Heart right ventricle (tissue), 16 donors: ENCODE measurements around the gene PIBF1. TPM values are rescaled to one million over a fixed set of nuclear protein-coding genes. Genes with fewer than 3 reads are reported as not detected.

ENCODE experiments used
- ATAC-seq, 8 donors: fragments of 200-7000 bp; cut with Tn5 transposase; one replicate each; pipeline ENCODE4 v1.9.1; 2020; ENCODE audit warnings: mild to moderate bottlenecking in 8 of 8, moderate library complexity in 8 of 8, moderate number of reproducible peaks in 1 of 8
- DNase-seq, 2 donors: peaks; one replicate each; pipeline ENCODE4 v3.0.0-alpha.2; 2020
- H3K27ac ChIP-seq, 10 donors: fragments of 200-600 bp; sonication (generic) in 2 of 10; one replicate each; pipeline versions ENCODE4 v1.5.0 to v1.8.0; 2020 to 2022; ENCODE audit warnings: mild to moderate bottlenecking in 3 of 10
- H3K27me3 ChIP-seq, 7 donors: fragments of 200-600 bp; one replicate each; pipeline ENCODE4 v1.8.0; 2021 to 2022; ENCODE audit warnings: mild to moderate bottlenecking in 2 of 7
- H3K36me3 ChIP-seq, 9 donors: fragments of 200-600 bp; sonication (generic) in 1 of 9; one replicate each; pipeline versions ENCODE4 v1.5.0 to v1.8.0; 2020 to 2022; ENCODE audit warnings: mild to moderate bottlenecking in 2 of 9
- H3K4me1 ChIP-seq, 9 donors: fragments of 200-600 bp; sonication (generic) in 1 of 9; one replicate each; pipeline versions ENCODE4 v1.5.0 to v1.8.0; 2020 to 2022; ENCODE audit warnings: mild to moderate bottlenecking in 4 of 9
- H3K4me3 ChIP-seq, 10 donors: fragments of 200-600 bp; sonication (generic) in 2 of 10; one replicate each; pipeline versions ENCODE4 v1.5.0 to v1.8.0; 2020 to 2022; ENCODE audit warnings: mild to moderate bottlenecking in 7 of 10, moderate library complexity in 2 of 10
- H3K9me3 ChIP-seq, 11 donors: fragments of 200-600 bp in 10 of 11; sonication (generic) in 2 of 11; one replicate each; pipeline versions ENCODE4 v1.5.0 to v1.8.0; 2013 to 2022; ENCODE audit warnings: mild to moderate bottlenecking in 2 of 11, control low read depth in 1 of 11, moderate library complexity in 1 of 11
- WGBS, 2 donors: extraction: QIAGEN DNeasy Blood & Tissue Kit; methylation state at CpG; one replicate each; pipeline ENCODE4 v1.1.7; 2013; ENCODE audit warnings: inconsistent platforms in 1 of 2; 5-methylcytosine and 5-hydroxymethylcytosine counted together
- intact Hi-C, 10 donors: fragments of 100-400 bp; cut with DNase I; formaldehyde crosslinking; loops; one replicate each; pipeline versions ENCODE4 v1.11.1 to v1.14.2; 2022
- polyA plus RNA-seq, 2 donors: library from polyadenylated mRNA; stranded (reverse); fragments of 200-250 nt; gene quantifications; one replicate each; pipeline ENCODE4 v1.2.3, GENCODE V29; 2013
- total RNA-seq, 10 donors: library from RNA; stranded (reverse); fragmentation: NEBNext Ultra II Directional in 3 of 10; extraction: Animal tissue kit (Norgen Biotek cat#: 25700) in 3 of 10; gene quantifications; one replicate each; pipeline versions ENCODE4 v1.2.1 to v1.2.4, GENCODE V29; 2021 to 2023
- TF ChIP-seq, protein P1 (sequence below), 9 donors: fragments of 200-600 bp; sonication (generic) in 2 of 9; IDR thresholded peaks; one replicate each; pipeline versions ENCODE4 v1.5.0 to v1.8.0; 2021 to 2022; ENCODE audit warnings: antibody characterized with exemption in 9 of 9, mild to moderate bottlenecking in 5 of 9, moderate library complexity in 1 of 9
- donor health status: Arrhythmogenic right ventricular cardiomyopathy.
- donor health status: ischemic (EF 13 %, LVEDD 7.1; RV severe dilation, severe dysfunction).
- donor health status: healthy with polysubstance abuse.
- donor health status: DM: no; HTN: yes; CAD: no.
- donor health status: DM: no; HTN: no; CAD: no.
- donor health status: ischemic (EF 25% LVEDD 6.9; RV normal size, moderate dysfunction).
- donor health status: ischemic (EF 25% LVEDD 5.7; RV mildly dilated, moderate dysfunction).
- donor health status: healthy.
- donor health status: DM: yes; HTN: yes; CAD: no.
- donor health status: Ischemic cardiomyopathy.
- donor health status: ischemic (EF 35%, LVEDD 5.7; RV mildly dilated, moderate dysfunction).
- donor health status: nonischemic (EF 11% LVEDD 7.7; RV severe dilation, severe dysfunction).
- donor health status: DM: yes; HTN: yes; CAD: no.
- donor health status: PGD.
- donor health status: ischemic (EF 29% LVEDD 5.4; RV normal size, mild dysfunction).
- donor health status: nonischemic (EF 23%, LVEDD 6.1; RV moderate dilation, normal function).

The PIBF1 gene
- total and polyA plus RNA-seq, 12 donors = 7.5 to 20.9 (median 16.7) TPM

DNA sequence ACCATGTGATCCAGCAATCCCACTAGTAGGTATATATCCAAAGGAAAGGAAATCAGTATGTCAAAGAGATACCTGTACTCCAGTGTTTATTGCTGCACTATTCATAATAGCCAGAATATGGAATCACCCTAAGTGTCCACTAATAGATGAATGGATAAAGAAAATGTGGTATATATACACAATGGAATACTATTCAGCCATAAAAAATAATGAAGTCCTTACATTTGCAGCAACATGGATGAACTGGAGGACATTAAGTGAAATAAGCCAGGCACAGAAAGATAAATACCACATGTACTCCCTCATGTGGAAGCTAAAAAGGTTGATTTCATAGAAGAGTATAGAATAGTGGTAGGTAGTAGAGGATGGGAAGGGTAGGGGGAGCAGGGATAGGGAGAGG lies 30.7 kb upstream of the PIBF1 start:
- Histone ChIP-seq H3K9me3 (peaks cover 0 to 8% (median 0%) of the 10 kb centered on the region in 11 donors), H3K27me3 (no peaks in the 10 kb centered on the region), H3K4me1 (no peaks in the 10 kb centered on the region), H3K4me3 (no peak overlapping the region), H3K36me3 (peaks cover 0 to 98% (median 14%) of the 10 kb centered on the region in 9 donors), H3K27ac (no peak overlapping the region)
- TF ChIP-seq, protein P1, sequence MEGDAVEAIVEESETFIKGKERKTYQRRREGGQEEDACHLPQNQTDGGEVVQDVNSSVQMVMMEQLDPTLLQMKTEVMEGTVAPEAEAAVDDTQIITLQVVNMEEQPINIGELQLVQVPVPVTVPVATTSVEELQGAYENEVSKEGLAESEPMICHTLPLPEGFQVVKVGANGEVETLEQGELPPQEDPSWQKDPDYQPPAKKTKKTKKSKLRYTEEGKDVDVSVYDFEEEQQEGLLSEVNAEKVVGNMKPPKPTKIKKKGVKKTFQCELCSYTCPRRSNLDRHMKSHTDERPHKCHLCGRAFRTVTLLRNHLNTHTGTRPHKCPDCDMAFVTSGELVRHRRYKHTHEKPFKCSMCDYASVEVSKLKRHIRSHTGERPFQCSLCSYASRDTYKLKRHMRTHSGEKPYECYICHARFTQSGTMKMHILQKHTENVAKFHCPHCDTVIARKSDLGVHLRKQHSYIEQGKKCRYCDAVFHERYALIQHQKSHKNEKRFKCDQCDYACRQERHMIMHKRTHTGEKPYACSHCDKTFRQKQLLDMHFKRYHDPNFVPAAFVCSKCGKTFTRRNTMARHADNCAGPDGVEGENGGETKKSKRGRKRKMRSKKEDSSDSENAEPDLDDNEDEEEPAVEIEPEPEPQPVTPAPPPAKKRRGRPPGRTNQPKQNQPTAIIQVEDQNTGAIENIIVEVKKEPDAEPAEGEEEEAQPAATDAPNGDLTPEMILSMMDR (IDR thresholded peaks at IDR 0.05) = no peak
- ATAC-seq (no peak), DNase-seq (no peak)
- intact Hi-C loops = no loop called here

DNA sequence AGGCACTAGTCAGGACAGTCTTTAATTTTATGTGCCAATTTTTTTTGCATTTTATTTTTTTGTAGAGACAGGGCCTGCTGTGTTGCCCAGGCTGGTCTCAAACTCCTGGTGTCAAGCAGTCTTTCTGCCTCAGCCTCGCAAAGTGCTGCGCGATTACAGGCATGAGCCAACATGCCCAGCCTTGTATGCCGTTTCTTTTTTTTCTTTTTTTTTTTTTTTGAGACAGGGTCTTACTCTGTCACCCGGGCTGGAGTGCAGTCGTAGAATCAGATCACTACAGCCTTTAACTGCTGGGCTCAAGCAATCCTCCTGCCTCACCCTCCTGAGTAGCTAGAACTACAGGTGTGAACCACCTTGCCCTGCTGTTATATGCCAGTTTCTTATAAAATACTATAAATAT lies 27.8 kb upstream of the PIBF1 start:
- 93% methylated on average over 6 of the region's 6 CpGs for WGBS, 2 donors
- no peak overlapping the region for H3K4me3 ChIP-seq
- TF ChIP-seq, protein P1 (IDR thresholded peaks at IDR 0.05) = no peak
- no peaks in the 10 kb centered on the region for H3K27me3 ChIP-seq
- peaks cover 0 to 100% (median 31%) of the 10 kb centered on the region in 9 donors for H3K36me3 ChIP-seq
- no peak for DNase-seq
- peaks cover 0 to 8% (median 0%) of the 10 kb centered on the region in 11 donors for H3K9me3 ChIP-seq
- intact Hi-C loops = no loop called here
- no peak overlapping the region for H3K27ac ChIP-seq
- no peaks in the 10 kb centered on the region for H3K4me1 ChIP-seq
- no peak for ATAC-seq

DNA sequence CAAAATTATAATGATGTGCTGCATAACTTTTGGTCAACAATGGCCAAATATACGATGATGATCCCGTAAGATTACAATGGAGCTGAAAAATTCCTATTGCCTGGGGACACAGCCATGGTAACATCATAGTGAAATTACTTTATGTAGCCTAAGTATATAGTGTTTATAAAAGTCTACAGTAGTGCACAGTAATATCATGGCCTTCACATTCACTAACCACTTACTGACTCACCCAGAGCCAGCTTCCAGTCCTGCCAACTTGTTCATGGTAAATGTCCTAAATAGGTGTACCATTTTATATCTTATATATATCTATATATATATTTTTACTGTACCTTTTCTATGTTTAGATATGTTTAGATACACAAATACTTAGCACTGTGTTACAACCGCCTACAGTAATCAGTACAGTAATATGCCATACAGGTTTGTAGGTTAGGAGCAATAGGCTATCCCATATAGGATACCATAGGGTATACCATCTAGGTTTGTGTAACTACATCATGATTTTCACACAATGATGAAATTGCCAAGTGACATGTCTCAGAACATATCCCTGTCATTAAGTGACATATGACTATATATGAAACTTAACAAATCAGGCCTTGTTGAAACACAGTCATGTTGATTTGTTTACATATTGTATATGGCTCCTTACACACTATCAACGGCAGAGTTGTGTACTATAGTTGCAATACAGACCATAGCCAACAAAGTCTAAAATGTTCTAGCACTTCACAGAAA lies 24.0 kb upstream of the PIBF1 start:
- Histone ChIP-seq H3K4me1 (no peaks in the 10 kb centered on the region), H3K27me3 (no peaks in the 10 kb centered on the region), H3K9me3 (no peaks in the 10 kb centered on the region), H3K27ac (no peak overlapping the region), H3K36me3 (peaks cover 0 to 100% (median 67%) of the 10 kb centered on the region in 9 donors), H3K4me3 (no peak overlapping the region)
- 70 to 71% methylated on average over 4 of the region's 4 CpGs for whole genome bisulfite sequencing, 2 donors
- TF ChIP-seq, protein P1 (IDR thresholded peaks at IDR 0.05) = no peak
- ATAC-seq (no peak), DNase-seq (no peak)
- intact Hi-C loops = no loop called here

DNA sequence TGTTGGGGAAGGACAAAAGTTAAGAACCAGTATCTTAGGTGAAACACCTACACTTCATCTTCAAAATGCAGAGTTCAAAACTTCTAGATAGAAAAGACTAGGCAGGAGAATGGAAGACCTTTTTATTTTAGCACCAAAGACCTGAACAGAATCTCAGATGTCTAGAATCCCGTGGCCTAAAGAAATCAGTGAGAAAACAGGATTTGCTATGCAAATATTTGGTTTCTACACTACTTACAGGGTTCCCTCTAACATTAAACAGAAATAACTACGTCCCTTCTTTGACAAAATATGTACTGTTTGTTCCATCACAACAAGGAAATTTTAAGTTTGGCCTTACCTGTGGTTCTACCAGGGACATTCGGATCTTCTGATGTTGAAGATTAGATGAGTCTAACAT lies 21.7 kb upstream of the PIBF1 start:
- Histone ChIP-seq H3K9me3 (no peaks in the 10 kb centered on the region), H3K36me3 (peaks cover 0 to 100% (median 82%) of the 10 kb centered on the region in 9 donors), H3K4me1 (no peaks in the 10 kb centered on the region), H3K27me3 (no peaks in the 10 kb centered on the region), H3K4me3 (no peak overlapping the region), H3K27ac (no peak overlapping the region)
- no peak for DNase-seq
- TF ChIP-seq, protein P1 (IDR thresholded peaks at IDR 0.05) = no peak
- intact Hi-C loops = no loop called here
- WGBS, 2 donors = 90 to 95% methylated on average over 3 of the region's 3 CpGs
- no peak for ATAC-seq
